DOHH2 (cell line): Measurements from ENCODE around the gene CSNK2A3.

ENCODE experiments used
- CTCF ChIP-seq: fragments of 200-600 bp; sonication (generic); IDR thresholded peaks from one replicate; pipeline ENCODE4 v1.5.1; 2014; ENCODE audit warnings: antibody characterized with exemption, mild to moderate bottlenecking, low read depth, low read length; ENCODE audit not compliant: poor library complexity, severe bottlenecking
- EZH2phosphoT487 ChIP-seq: fragments of 200-600 bp; sonication (generic); IDR thresholded peaks from 2 replicates; pipeline ENCODE4 v1.6.1; 2017; ENCODE audit warnings: borderline replicate concordance, mild to moderate bottlenecking, antibody characterized with exemption, low read length, moderate library complexity, mixed read lengths

GRCh38 chr11:11316651-11317230 lies 36.3 kb downstream of the CSNK2A3 start:
- TF ChIP-seq CTCF (no peak), EZH2phosphoT487 (no peak)
